Ovary (tissue), 3 donors: ENCODE measurements around the gene SV2B.

ENCODE experiments used
- CTCF ChIP-seq, 3 donors: fragments of 450-650 bp in 2 of 3; fragments of 200-600 bp in 1 of 3; IDR thresholded peaks; one replicate each; pipeline versions ENCODE4 v1.5.1 to v1.8.0; 2016 to 2022; ENCODE audit warnings: antibody characterized with exemption in 3 of 3, mild to moderate bottlenecking in 1 of 3
- POLR2A ChIP-seq: fragments of 450-650 bp; IDR thresholded peaks from one replicate; pipeline ENCODE4 v1.6.1; 2017; ENCODE audit warnings: antibody characterized with exemption, mild to moderate bottlenecking, moderate library complexity
- donor health status: DM: no; HTN: no; CAD: no.

- TF ChIP-seq CTCF (IDR thresholded peaks at IDR 0.05) (no peak), POLR2A (no peak)
Measured at GRCh38 chr15:91270747-91271146, 170.7 kb downstream of the SV2B start.
